DND-41 (cell line): Measurements from ENCODE around the gene NTM.

Experiments used
- ATAC-seq: fragments of 200-7000 bp; cut with Tn5 transposase; 3 replicates; pipeline ENCODE4 v1.9.1; 2021; ENCODE audit warnings: low read depth; ENCODE audit not compliant: insufficient read depth
- DNase-seq: peaks from one replicate; pipeline ENCODE4 v3.0.0-alpha.2; 2020
- H2AFZ ChIP-seq: 2 replicates; pipeline ENCODE4 v1.6.0; 2012; ENCODE audit warnings: low read depth, low read length
- H3K27ac ChIP-seq: 2 replicates; pipeline ENCODE4 v1.5.1; 2012; ENCODE audit warnings: low read length, inconsistent platforms
- H3K27me3 ChIP-seq: fragments of 200-600 bp; sonication (generic); 2 replicates; pipeline ENCODE4 v1.6.0; 2012; ENCODE audit warnings: low read length, mild to moderate bottlenecking, inconsistent platforms; ENCODE audit not compliant: insufficient read depth, poor library complexity
- H3K36me3 ChIP-seq: 2 replicates; pipeline ENCODE4 v1.5.1; 2012; ENCODE audit warnings: low read length, inconsistent platforms; ENCODE audit not compliant: insufficient read depth
- H3K4me1 ChIP-seq: 2 replicates; pipeline ENCODE4 v1.5.1; 2012; ENCODE audit warnings: mild to moderate bottlenecking, low read length; ENCODE audit not compliant: insufficient read depth
- H3K4me2 ChIP-seq: 2 replicates; pipeline ENCODE4 v1.6.0; 2012; ENCODE audit warnings: mild to moderate bottlenecking, moderate library complexity, low read length, inconsistent platforms; ENCODE audit not compliant: insufficient read depth
- H3K4me3 ChIP-seq, 2 experiments: fragments of 200-600 bp in 1 of 2; shearing (Covaris generic) in 1 of 2; 2 replicates each; pipeline ENCODE4 v1.5.1; 2012 to 2016; ENCODE audit warnings: inconsistent platforms in 2 of 2, low read length in 2 of 2, mild to moderate bottlenecking in 2 of 2, low read depth in 1 of 2, moderate library complexity in 1 of 2
- H3K79me2 ChIP-seq: 2 replicates; pipeline ENCODE4 v1.6.0; 2012; ENCODE audit warnings: low read length, inconsistent platforms; ENCODE audit not compliant: insufficient read depth
- H3K9ac ChIP-seq: 2 replicates; pipeline ENCODE4 v1.6.0; 2012; ENCODE audit warnings: low read depth, mild to moderate bottlenecking, inconsistent platforms, low read length, moderate library complexity
- H3K9me3 ChIP-seq: 2 replicates; pipeline ENCODE4 v1.5.1; 2012; ENCODE audit warnings: low read length, moderate library complexity, mild to moderate bottlenecking, inconsistent platforms; ENCODE audit not compliant: insufficient read depth, severe bottlenecking
- H4K20me1 ChIP-seq: 2 replicates; pipeline ENCODE4 v1.6.0; 2012; ENCODE audit warnings: low read length; ENCODE audit not compliant: insufficient read depth
- CTCF ChIP-seq: IDR thresholded peaks from 2 replicates; pipeline ENCODE4 v1.5.1; 2012; ENCODE audit warnings: borderline replicate concordance, low read length, moderate library complexity, mild to moderate bottlenecking; ENCODE audit not compliant: poor library complexity, severe bottlenecking; ENCODE audit errors: extremely low read depth
- EZH2 ChIP-seq: IDR thresholded peaks from 3 replicates; pipeline ENCODE4 v1.6.1; 2012; ENCODE audit warnings: borderline replicate concordance, low read depth, mild to moderate bottlenecking, moderate library complexity, low read length, inconsistent platforms; ENCODE audit not compliant: severe bottlenecking

The NTM gene

DNA sequence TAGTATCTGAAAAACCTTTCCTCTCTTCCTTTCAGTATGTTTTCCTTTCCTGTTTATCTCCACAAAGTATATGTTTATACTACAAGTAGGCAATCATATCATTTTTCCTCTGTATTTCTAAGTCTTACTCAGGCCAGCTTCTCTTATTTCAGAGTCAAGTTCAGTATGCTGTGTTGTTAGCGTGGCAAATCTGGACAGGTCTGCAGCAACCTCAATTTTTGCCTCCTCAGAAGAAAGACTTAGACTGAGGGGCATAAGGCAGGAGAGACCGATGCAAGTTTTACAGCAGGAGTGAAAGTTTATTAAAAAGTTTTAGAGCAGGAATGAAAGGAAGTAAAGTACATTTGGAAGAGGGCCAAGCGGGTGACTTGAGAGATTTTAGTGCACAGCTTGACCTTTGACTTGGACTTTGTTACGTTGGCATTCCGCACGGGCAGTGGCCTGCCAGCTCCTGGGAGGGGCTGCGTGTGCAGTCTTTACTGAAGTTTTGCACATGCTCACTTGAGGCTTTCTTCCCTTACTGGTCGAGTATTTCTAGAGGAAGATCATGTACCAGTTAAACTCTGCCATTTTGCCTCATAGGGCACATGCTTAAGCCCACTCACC, 343.2 kb downstream of the NTM start:
- Histone ChIP-seq H3K9ac (no peak overlapping the region), H3K9me3 (peaks cover 3% of the 10 kb centered on the region), H3K36me3 (no peaks in the 10 kb centered on the region), H4K20me1 (no peaks in the 10 kb centered on the region), H3K27ac (no peak overlapping the region), H3K4me2 (no peak overlapping the region), H3K79me2 (no peaks in the 10 kb centered on the region), H2AFZ (no peak overlapping the region), H3K27me3 (peaks cover 6% of the 10 kb centered on the region), H3K4me3 (no peak overlapping the region), H3K4me1 (no peaks in the 10 kb centered on the region)
- TF ChIP-seq CTCF = no peak
- no peak for TF ChIP-seq EZH2
- DNase-seq (no peak), ATAC-seq (no peak)

DNA sequence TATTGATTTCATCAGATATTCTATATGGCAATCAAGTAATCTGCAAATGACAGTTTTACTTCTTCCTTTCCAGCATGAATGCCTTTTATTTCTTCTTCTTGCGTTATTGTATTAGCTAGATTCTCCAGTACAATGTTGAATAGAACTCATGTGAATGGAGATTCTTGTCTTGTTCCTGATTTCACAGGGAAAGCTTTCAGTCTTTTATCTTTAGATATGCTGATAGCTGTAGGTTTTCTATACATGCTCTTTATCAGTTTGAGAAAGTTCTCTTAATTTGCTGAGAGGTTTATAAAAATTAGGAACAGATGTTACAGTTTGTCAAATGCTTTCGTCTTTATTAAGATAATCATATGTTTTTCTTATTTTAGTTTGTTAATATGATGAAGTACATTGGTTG, 347.2 kb downstream of the NTM start:
- ATAC-seq (no peak), DNase-seq (no peak)
- H3K9me3 ChIP-seq = peaks cover 3% of the 10 kb centered on the region
- H3K27me3 ChIP-seq = peaks cover 2% of the 10 kb centered on the region
- no peak overlapping the region for H3K27ac ChIP-seq
- H2AFZ ChIP-seq = no peak overlapping the region
- H3K4me2 ChIP-seq = no peak overlapping the region
- no peaks in the 10 kb centered on the region for H3K36me3 ChIP-seq
- no peaks in the 10 kb centered on the region for H4K20me1 ChIP-seq
- no peak for TF ChIP-seq EZH2
- no peak for TF ChIP-seq CTCF
- no peak overlapping the region for H3K4me3 ChIP-seq
- H3K79me2 ChIP-seq = no peaks in the 10 kb centered on the region
- H3K4me1 ChIP-seq = no peaks in the 10 kb centered on the region
- no peak overlapping the region for H3K9ac ChIP-seq

GRCh38 chr11:131723088-131723487, 352.7 kb downstream of the NTM start:
- Histone ChIP-seq H3K9me3 (no peaks in the 10 kb centered on the region), H3K4me1 (no peaks in the 10 kb centered on the region), H4K20me1 (no peaks in the 10 kb centered on the region), H3K9ac (no peak overlapping the region), H2AFZ (no peak overlapping the region), H3K79me2 (no peaks in the 10 kb centered on the region), H3K4me2 (no peak overlapping the region), H3K27me3 (peaks cover 6% of the 10 kb centered on the region), H3K27ac (no peak overlapping the region), H3K4me3 (no peak overlapping the region), H3K36me3 (no peaks in the 10 kb centered on the region)
- no peak for TF ChIP-seq CTCF
- no peak for TF ChIP-seq EZH2
- no peak for DNase-seq
- ATAC-seq = no peak

DNA sequence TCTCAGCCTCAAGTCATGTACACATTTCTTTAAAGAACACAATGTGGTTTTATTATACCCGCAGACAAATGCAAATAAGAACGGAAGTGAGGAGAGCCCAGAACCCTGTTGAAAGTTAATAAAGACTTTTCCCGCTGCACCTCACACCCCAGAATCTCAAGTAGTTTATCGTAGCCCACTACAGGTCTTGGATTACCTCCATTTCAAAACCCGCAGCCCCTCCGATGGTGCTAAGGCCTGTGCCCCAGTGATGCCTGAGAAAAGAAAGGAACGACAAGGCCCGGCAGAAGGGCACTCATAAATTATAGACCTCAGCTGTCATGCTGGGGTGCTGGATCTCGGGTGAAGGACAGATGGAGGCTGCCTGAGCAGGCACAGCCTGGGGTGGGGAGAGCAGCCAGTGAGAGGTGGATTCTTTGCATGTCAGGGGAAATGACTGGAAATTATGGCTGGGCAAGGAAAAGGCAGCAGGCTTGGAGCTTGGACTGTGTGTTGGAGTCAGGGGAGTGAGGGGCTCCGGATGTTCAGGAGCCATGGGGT, 354.1 kb downstream of the NTM start:
- DNase-seq (no peak), ATAC-seq (no peak)
- Histone ChIP-seq H3K27me3 (peaks cover 6% of the 10 kb centered on the region), H3K9me3 (no peaks in the 10 kb centered on the region), H3K4me3 (no peak overlapping the region), H4K20me1 (no peaks in the 10 kb centered on the region), H2AFZ (no peak overlapping the region), H3K36me3 (no peaks in the 10 kb centered on the region), H3K9ac (no peak overlapping the region), H3K4me2 (no peak overlapping the region), H3K27ac (no peak overlapping the region), H3K4me1 (no peaks in the 10 kb centered on the region), H3K79me2 (no peaks in the 10 kb centered on the region)
- TF ChIP-seq CTCF (no peak), EZH2 (no peak)
